Lower leg skin (tissue), 3 donors: ENCODE measurements around the gene SRP68.

ENCODE experiments used
- CTCF ChIP-seq, 3 donors: fragments of 450-650 bp; IDR thresholded peaks; one replicate each; pipeline ENCODE4 v1.5.1; 2016; ENCODE audit warnings: antibody characterized with exemption in 3 of 3, mild to moderate bottlenecking in 3 of 3, moderate library complexity in 2 of 3
- POLR2A ChIP-seq, 2 donors: fragments of 450-650 bp; IDR thresholded peaks; one replicate each; pipeline ENCODE4 v1.6.1; 2016 to 2017; ENCODE audit warnings: antibody characterized with exemption in 2 of 2, mild to moderate bottlenecking in 1 of 2, moderate library complexity in 1 of 2

GRCh38 chr17:76018340-76018680 lies 54.0 kb downstream of the SRP68 start:
- TF ChIP-seq CTCF (IDR thresholded peaks at IDR 0.05) (no peak), POLR2A (IDR thresholded peaks at IDR 0.05) (no peak)
